Stomach smooth muscle (tissue), 2 donors: ENCODE results near the gene NAALADL2.

ENCODE experiments used
- H3K27ac ChIP-seq: one replicate; pipeline ENCODE4 v1.7.0; 2013; ENCODE audit warnings: mild to moderate bottlenecking, low read length, inconsistent platforms
- H3K27me3 ChIP-seq, 2 donors: one replicate each; pipeline ENCODE4 v1.7.0; 2013; ENCODE audit warnings: low read length in 2 of 2; ENCODE audit not compliant: insufficient read depth in 2 of 2, control insufficient read depth in 1 of 2
- H3K36me3 ChIP-seq, 2 donors: one replicate each; pipeline ENCODE4 v1.7.0; 2013; ENCODE audit warnings: low read length in 2 of 2; ENCODE audit not compliant: control insufficient read depth in 2 of 2, insufficient read depth in 2 of 2
- H3K4me1 ChIP-seq: one replicate; pipeline ENCODE4 v1.7.0; 2013; ENCODE audit warnings: low read length; ENCODE audit not compliant: control insufficient read depth, insufficient read depth
- H3K4me3 ChIP-seq, 2 donors: one replicate each; pipeline ENCODE4 v1.7.0; 2013; ENCODE audit warnings: low read length in 2 of 2
- H3K9ac ChIP-seq, 2 donors: one replicate each; pipeline ENCODE4 v1.7.0; 2013; ENCODE audit warnings: low read length in 2 of 2, mild to moderate bottlenecking in 1 of 2
- H3K9me3 ChIP-seq, 2 donors: one replicate each; pipeline ENCODE4 v1.7.0; 2013; ENCODE audit warnings: low read length in 2 of 2; ENCODE audit not compliant: control insufficient read depth in 2 of 2
- donor health status: healthy.
- donor health status: Pancreatic carcinoma.

Gene NAALADL2

GRCh38 chr3:175227126-175227525 is 368.0 kb downstream of the NAALADL2 start:
- Histone ChIP-seq H3K9me3 (no peaks in the 10 kb centered on the region), H3K9ac (no peak overlapping the region), H3K36me3 (no peaks in the 10 kb centered on the region), H3K4me3 (no peak overlapping the region), H3K27ac (no peak overlapping the region), H3K27me3 (no peaks in the 10 kb centered on the region), H3K4me1 (no peaks in the 10 kb centered on the region)

- no peaks in the 10 kb centered on the region for H3K27me3 ChIP-seq
- no peaks in the 10 kb centered on the region for H3K9me3 ChIP-seq
- no peak overlapping the region for H3K4me3 ChIP-seq
- no peak overlapping the region for H3K27ac ChIP-seq
- no peaks in the 10 kb centered on the region for H3K36me3 ChIP-seq
- no peaks in the 10 kb centered on the region for H3K4me1 ChIP-seq
- H3K9ac ChIP-seq, result no peak overlapping the region
These were observed 375.1 kb downstream of the NAALADL2 start for GRCh38 chr3:175233957-175234940.

- no peaks in the 10 kb centered on the region for H3K27me3 ChIP-seq
- H3K27ac ChIP-seq, result no peak overlapping the region
- H3K9ac ChIP-seq, result no peak overlapping the region
- no peaks in the 10 kb centered on the region for H3K9me3 ChIP-seq
- H3K36me3 ChIP-seq, result no peaks in the 10 kb centered on the region
- no peaks in the 10 kb centered on the region for H3K4me1 ChIP-seq
- H3K4me3 ChIP-seq, result no peak overlapping the region
These were observed 379.7 kb downstream of the NAALADL2 start for GRCh38 chr3:175238801-175239200.

GRCh38 chr3:175240921-175241320 is 381.8 kb downstream of the NAALADL2 start:
- Histone ChIP-seq H3K4me1 (no peaks in the 10 kb centered on the region), H3K27me3 (no peaks in the 10 kb centered on the region), H3K36me3 (no peaks in the 10 kb centered on the region), H3K27ac (no peak overlapping the region), H3K9me3 (no peaks in the 10 kb centered on the region), H3K4me3 (no peak overlapping the region), H3K9ac (no peak overlapping the region)

- H3K9ac ChIP-seq, result no peak overlapping the region
- H3K4me1 ChIP-seq, result no peaks in the 10 kb centered on the region
- no peaks in the 10 kb centered on the region for H3K27me3 ChIP-seq
- H3K4me3 ChIP-seq, result no peak overlapping the region
- no peaks in the 10 kb centered on the region for H3K36me3 ChIP-seq
- H3K9me3 ChIP-seq, result no peaks in the 10 kb centered on the region
- H3K27ac ChIP-seq, result no peak overlapping the region
These were observed 383.1 kb downstream of the NAALADL2 start for GRCh38 chr3:175242243-175242642.

- H3K4me1 ChIP-seq, result no peaks in the 10 kb centered on the region
- H3K9ac ChIP-seq, result no peak overlapping the region
- no peaks in the 10 kb centered on the region for H3K27me3 ChIP-seq
- no peak overlapping the region for H3K4me3 ChIP-seq
- H3K27ac ChIP-seq, result no peak overlapping the region
- H3K9me3 ChIP-seq, result no peaks in the 10 kb centered on the region
- no peaks in the 10 kb centered on the region for H3K36me3 ChIP-seq
These were observed 387.1 kb downstream of the NAALADL2 start for GRCh38 chr3:175246234-175246633.

GRCh38 chr3:175246766-175247165 is 387.6 kb downstream of the NAALADL2 start:
- Histone ChIP-seq H3K27me3 (no peaks in the 10 kb centered on the region), H3K4me3 (no peak overlapping the region), H3K27ac (no peak overlapping the region), H3K9me3 (no peaks in the 10 kb centered on the region), H3K36me3 (no peaks in the 10 kb centered on the region), H3K4me1 (no peaks in the 10 kb centered on the region), H3K9ac (no peak overlapping the region)

- Histone ChIP-seq H3K27ac (no peak overlapping the region), H3K27me3 (no peaks in the 10 kb centered on the region), H3K36me3 (no peaks in the 10 kb centered on the region), H3K4me1 (no peaks in the 10 kb centered on the region), H3K9ac (no peak overlapping the region), H3K9me3 (no peaks in the 10 kb centered on the region), H3K4me3 (no peak overlapping the region)
These were observed 388.5 kb downstream of the NAALADL2 start for GRCh38 chr3:175247629-175248028.

GRCh38 chr3:175248832-175249231 is 389.7 kb downstream of the NAALADL2 start:
- Histone ChIP-seq H3K36me3 (no peaks in the 10 kb centered on the region), H3K9me3 (no peaks in the 10 kb centered on the region), H3K27ac (no peak overlapping the region), H3K9ac (no peak overlapping the region), H3K27me3 (no peaks in the 10 kb centered on the region), H3K4me1 (no peaks in the 10 kb centered on the region), H3K4me3 (no peak overlapping the region)

GRCh38 chr3:175255698-175256097 is 396.6 kb downstream of the NAALADL2 start:
- H3K27me3 ChIP-seq, result no peaks in the 10 kb centered on the region
- H3K36me3 ChIP-seq, result no peaks in the 10 kb centered on the region
- no peaks in the 10 kb centered on the region for H3K4me1 ChIP-seq
- H3K9me3 ChIP-seq, result no peaks in the 10 kb centered on the region
- H3K27ac ChIP-seq, result no peak overlapping the region
- H3K9ac ChIP-seq, result no peak overlapping the region
- no peak overlapping the region for H3K4me3 ChIP-seq

- Histone ChIP-seq H3K9me3 (no peaks in the 10 kb centered on the region), H3K27me3 (no peaks in the 10 kb centered on the region), H3K27ac (no peak overlapping the region), H3K4me1 (no peaks in the 10 kb centered on the region), H3K9ac (no peak overlapping the region), H3K36me3 (no peaks in the 10 kb centered on the region), H3K4me3 (no peak overlapping the region)
These were observed 398.0 kb downstream of the NAALADL2 start for GRCh38 chr3:175257123-175257522.
